Fibroblast of pulmonary artery (primary cell): Measurements from ENCODE around the gene CTU2.

Experiments
- DNase-seq: peaks from one replicate; pipeline ENCODE4 v3.0.0-alpha.2; 2010; ENCODE audit warnings: low read depth
- H3K4me3 ChIP-seq: replicated peaks from 2 replicates; pipeline ENCODE4 v1.5.1; 2011; ENCODE audit warnings: low read depth, mild to moderate bottlenecking, control low read depth, low read length, moderate library complexity
- CTCF ChIP-seq: IDR thresholded peaks from 2 replicates; pipeline ENCODE4 v1.5.1; 2011; ENCODE audit warnings: mild to moderate bottlenecking, control low read depth, low read length, inconsistent platforms; ENCODE audit errors: missing control alignments

Gene CTU2

GRCh38 chr16:88672776-88673175 is 33.5 kb upstream of the CTU2 start:
- TF ChIP-seq CTCF, result peak; percentile 30
- DNase-seq, result no peak
- H3K4me3 ChIP-seq, result no peak overlapping the region

GRCh38 chr16:88673716-88674379 is 32.5 kb upstream of the CTU2 start:
- no peak for TF ChIP-seq CTCF
- no peak overlapping the region for H3K4me3 ChIP-seq
- no peak for DNase-seq

- no peak overlapping the region for H3K4me3 ChIP-seq
- TF ChIP-seq CTCF, result no peak
- no peak for DNase-seq
Measured at GRCh38 chr16:88676502-88677242, 29.6 kb upstream of the CTU2 start.

GRCh38 chr16:88677721-88678120 is 28.6 kb upstream of the CTU2 start:
- no peak for TF ChIP-seq CTCF
- no peak overlapping the region for H3K4me3 ChIP-seq
- no peak for DNase-seq

GRCh38 chr16:88678224-88678979 is 27.9 kb upstream of the CTU2 start:
- no peak overlapping the region for H3K4me3 ChIP-seq
- no peak for TF ChIP-seq CTCF
- no peak for DNase-seq

GRCh38 chr16:88680554-88681083 is 25.7 kb upstream of the CTU2 start:
- no peak overlapping the region for H3K4me3 ChIP-seq
- no peak for DNase-seq
- TF ChIP-seq CTCF, result no peak
